Measurements from ENCODE around the gene NGFR.

DNA sequence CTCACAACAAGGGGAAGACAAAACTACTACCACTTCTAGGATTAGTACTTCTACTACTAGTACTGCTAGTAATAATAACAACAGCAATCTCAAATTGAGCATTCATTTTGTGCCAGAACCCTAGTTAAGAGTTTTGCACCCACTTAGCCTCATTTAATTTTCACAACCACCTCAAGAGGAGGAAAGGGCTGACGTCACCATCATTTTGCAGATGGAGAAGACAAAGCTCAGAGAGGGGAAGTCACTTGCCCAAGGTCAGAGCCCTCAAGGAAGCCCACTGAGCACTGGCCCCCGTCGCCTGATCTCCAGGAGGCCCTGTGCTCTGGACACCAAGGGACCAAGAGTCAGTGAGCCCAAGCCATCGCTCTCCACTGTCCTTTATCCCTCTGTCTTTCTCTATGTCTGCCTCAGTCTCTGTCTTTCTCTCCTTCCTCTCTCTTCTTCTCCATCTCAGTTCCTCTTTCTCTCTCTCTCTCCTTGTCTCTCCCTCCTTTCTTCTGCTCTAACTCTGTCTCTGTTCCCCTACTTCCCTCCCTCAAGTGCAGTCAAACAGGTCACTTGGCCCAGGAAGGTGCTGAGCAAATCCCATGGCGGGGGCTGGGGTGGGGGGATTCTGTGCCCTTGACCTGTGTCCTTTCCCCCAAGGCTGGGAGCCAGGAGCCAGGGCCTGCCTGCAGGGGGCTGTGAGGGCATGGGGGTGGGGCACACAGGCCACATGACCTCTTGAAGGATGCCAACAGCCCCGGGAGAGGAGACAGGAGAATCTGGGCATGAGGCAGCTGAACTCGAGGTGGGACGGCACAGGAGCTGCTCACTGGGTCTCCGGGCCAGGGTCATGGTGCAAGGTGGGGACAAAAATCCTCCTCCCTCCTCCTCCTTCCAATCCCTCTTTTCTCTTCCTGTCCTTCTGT is 11.2 kb upstream of the NGFR start:
- TF ChIP-seq, protein P1, sequence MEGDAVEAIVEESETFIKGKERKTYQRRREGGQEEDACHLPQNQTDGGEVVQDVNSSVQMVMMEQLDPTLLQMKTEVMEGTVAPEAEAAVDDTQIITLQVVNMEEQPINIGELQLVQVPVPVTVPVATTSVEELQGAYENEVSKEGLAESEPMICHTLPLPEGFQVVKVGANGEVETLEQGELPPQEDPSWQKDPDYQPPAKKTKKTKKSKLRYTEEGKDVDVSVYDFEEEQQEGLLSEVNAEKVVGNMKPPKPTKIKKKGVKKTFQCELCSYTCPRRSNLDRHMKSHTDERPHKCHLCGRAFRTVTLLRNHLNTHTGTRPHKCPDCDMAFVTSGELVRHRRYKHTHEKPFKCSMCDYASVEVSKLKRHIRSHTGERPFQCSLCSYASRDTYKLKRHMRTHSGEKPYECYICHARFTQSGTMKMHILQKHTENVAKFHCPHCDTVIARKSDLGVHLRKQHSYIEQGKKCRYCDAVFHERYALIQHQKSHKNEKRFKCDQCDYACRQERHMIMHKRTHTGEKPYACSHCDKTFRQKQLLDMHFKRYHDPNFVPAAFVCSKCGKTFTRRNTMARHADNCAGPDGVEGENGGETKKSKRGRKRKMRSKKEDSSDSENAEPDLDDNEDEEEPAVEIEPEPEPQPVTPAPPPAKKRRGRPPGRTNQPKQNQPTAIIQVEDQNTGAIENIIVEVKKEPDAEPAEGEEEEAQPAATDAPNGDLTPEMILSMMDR (IDR thresholded peaks at IDR 0.05), result no peak
- TF ChIP-seq POLR2A (IDR thresholded peaks at IDR 0.05), result no peak
